HepG2 (cell line): ENCODE results near the gene XAF1. TPM values are rescaled to one million over a fixed set of nuclear protein-coding genes. Genes with fewer than 3 reads are reported as not detected.

Source experiments
- CENPT ChIP-seq: sonication (generic); formaldehyde crosslinking; IDR thresholded peaks from 2 replicates; pipeline ENCODE4 v1.8.0; 2022; ENCODE audit warnings: low read depth, mild to moderate bottlenecking, moderate library complexity, missing genetic modification reagents
- GFI1 ChIP-seq: sonication (generic); formaldehyde crosslinking; IDR thresholded peaks from 2 replicates; pipeline ENCODE4 v1.5.0; 2020; ENCODE audit warnings: missing genetic modification reagents, mild to moderate bottlenecking, borderline replicate concordance
- HOMEZ ChIP-seq: IDR thresholded peaks from 2 replicates; pipeline ENCODE4 v1.6.1; 2016; ENCODE audit warnings: low read depth
- MTF2 ChIP-seq: sonication (generic); formaldehyde crosslinking; IDR thresholded peaks from 2 replicates; pipeline ENCODE4 v1.5.0; 2020; ENCODE audit warnings: missing genetic modification reagents, borderline replicate concordance
- PATZ1 ChIP-seq: sonication (generic); formaldehyde crosslinking; IDR thresholded peaks from 2 replicates; pipeline ENCODE4 v1.4.0; 2020; ENCODE audit warnings: missing genetic modification reagents
- RORA ChIP-seq: sonication (generic); formaldehyde crosslinking; IDR thresholded peaks from 2 replicates; pipeline ENCODE4 v1.5.0; 2020; ENCODE audit warnings: mild to moderate bottlenecking, missing genetic modification reagents, moderate library complexity
- TCF7L2 ChIP-seq: IDR thresholded peaks from 2 replicates; pipeline ENCODE4 v1.6.1; 2011; ENCODE audit warnings: mild to moderate bottlenecking, low read depth, low read length, moderate library complexity
- ZBTB33 ChIP-seq: sonication (generic); formaldehyde crosslinking; IDR thresholded peaks from 2 replicates; pipeline ENCODE4 v1.4.0; 2020; ENCODE audit warnings: missing genetic modification reagents
- ZNF136 ChIP-seq: sonication (generic); formaldehyde crosslinking; IDR thresholded peaks from 2 replicates; pipeline ENCODE4 v1.8.1; 2022; ENCODE audit warnings: low read depth, mild to moderate bottlenecking, moderate library complexity, missing genetic modification reagents
- ZNF274 ChIP-seq: sonication (generic); formaldehyde crosslinking; IDR thresholded peaks from 2 replicates; pipeline ENCODE4 v1.5.1; 2020; ENCODE audit warnings: mild to moderate bottlenecking, missing genetic modification reagents
- ZNF329 ChIP-seq: sonication (generic); formaldehyde crosslinking; IDR thresholded peaks from 2 replicates; pipeline ENCODE4 v1.9.0; 2021; ENCODE audit warnings: low read depth, mild to moderate bottlenecking, missing genetic modification reagents
- ZNF468 ChIP-seq: sonication (generic); formaldehyde crosslinking; IDR thresholded peaks from 2 replicates; pipeline ENCODE4 v1.8.0; 2022; ENCODE audit warnings: mild to moderate bottlenecking, moderate library complexity, missing genetic modification reagents
- ZNF704 ChIP-seq: sonication (generic); formaldehyde crosslinking; IDR thresholded peaks from 2 replicates; pipeline ENCODE4 v1.8.1; 2023; ENCODE audit warnings: mild to moderate bottlenecking, inconsistent platforms, moderate library complexity, missing genetic modification reagents, borderline replicate concordance
- ZNF75D ChIP-seq: sonication (generic); formaldehyde crosslinking; IDR thresholded peaks from 2 replicates; pipeline ENCODE4 v1.8.1; 2023; ENCODE audit warnings: missing genetic modification reagents, mild to moderate bottlenecking, borderline replicate concordance
- ZNF878 ChIP-seq: sonication (generic); formaldehyde crosslinking; IDR thresholded peaks from 2 replicates; pipeline ENCODE4 v1.8.1; 2023; ENCODE audit warnings: mild to moderate bottlenecking, missing genetic modification reagents, moderate library complexity
- polyA plus RNA-seq, 8 experiments: library from polyadenylated mRNA; depleted of rRNA in 3 of 8; stranded (reverse) in 7 of 8; unstranded in 1 of 8; fragments of >200 nt; fragmentation: Illumina TruSeq in 4 of 8; extraction: Trizol in 4 of 8; gene quantifications; 2 replicates each; pipeline versions ENCODE4 v1.2.1 to v1.2.3, GENCODE V29; 2011 to 2016; ENCODE audit warnings: low read depth in 4 of 8, missing spikeins in 1 of 8, mixed read lengths in 1 of 8; ENCODE audit not compliant: insufficient read depth in 1 of 8
- total RNA-seq, 5 experiments: library from RNA; depleted of rRNA; stranded (reverse); fragments of >200 nt; fragmentation: Illumina TruSeq; extraction: Trizol; gene quantifications; 2 replicates each; pipeline ENCODE4 v1.2.3, GENCODE V29; 2016; ENCODE audit warnings: low read depth in 1 of 5
- TF ChIP-seq, protein P1 (sequence below): sonication (generic); formaldehyde crosslinking; IDR thresholded peaks from 2 replicates; pipeline ENCODE4 v1.8.0; 2022; ENCODE audit warnings: missing genetic modification reagents, mild to moderate bottlenecking, moderate library complexity, borderline replicate concordance
- TF ChIP-seq, protein P2 (sequence below): sonication (generic); formaldehyde crosslinking; IDR thresholded peaks from 2 replicates; pipeline ENCODE4 v1.4.0; 2020; ENCODE audit warnings: mild to moderate bottlenecking, missing genetic modification reagents
- TF ChIP-seq, protein P3 (sequence below): IDR thresholded peaks from 2 replicates; pipeline ENCODE4 v1.6.1; 2016; ENCODE audit warnings: low read depth, borderline replicate concordance

XAF1 gene
- total and polyA plus RNA-seq, 2 of the 13 experiments (the other 11 are each of a cell fraction or from before 2014, with no cell fraction given): 1.2 to 2.4 TPM

GRCh38 chr17:6787081-6787693, 31.3 kb downstream of the XAF1 start (continued):
- TF ChIP-seq CENPT (CRISPR knock-in tag) (no peak), MTF2 (no peak), TCF7L2 (no peak), ZNF329 (CRISPR knock-in tag) (no peak), HOMEZ (CRISPR knock-in tag) (no peak), ZNF136 (no peak), ZBTB33 (CRISPR knock-in tag) (no peak), ZNF704 (CRISPR knock-in tag) (no peak), ZNF878 (no peak), ZNF468 (CRISPR knock-in tag) (no peak), ZNF274 (CRISPR knock-in tag) (no peak), RORA (CRISPR knock-in tag) (no peak), ZNF75D (CRISPR knock-in tag) (no peak), PATZ1 (CRISPR knock-in tag) (no peak), GFI1 (CRISPR knock-in tag) (no peak)
- TF ChIP-seq, protein P1, sequence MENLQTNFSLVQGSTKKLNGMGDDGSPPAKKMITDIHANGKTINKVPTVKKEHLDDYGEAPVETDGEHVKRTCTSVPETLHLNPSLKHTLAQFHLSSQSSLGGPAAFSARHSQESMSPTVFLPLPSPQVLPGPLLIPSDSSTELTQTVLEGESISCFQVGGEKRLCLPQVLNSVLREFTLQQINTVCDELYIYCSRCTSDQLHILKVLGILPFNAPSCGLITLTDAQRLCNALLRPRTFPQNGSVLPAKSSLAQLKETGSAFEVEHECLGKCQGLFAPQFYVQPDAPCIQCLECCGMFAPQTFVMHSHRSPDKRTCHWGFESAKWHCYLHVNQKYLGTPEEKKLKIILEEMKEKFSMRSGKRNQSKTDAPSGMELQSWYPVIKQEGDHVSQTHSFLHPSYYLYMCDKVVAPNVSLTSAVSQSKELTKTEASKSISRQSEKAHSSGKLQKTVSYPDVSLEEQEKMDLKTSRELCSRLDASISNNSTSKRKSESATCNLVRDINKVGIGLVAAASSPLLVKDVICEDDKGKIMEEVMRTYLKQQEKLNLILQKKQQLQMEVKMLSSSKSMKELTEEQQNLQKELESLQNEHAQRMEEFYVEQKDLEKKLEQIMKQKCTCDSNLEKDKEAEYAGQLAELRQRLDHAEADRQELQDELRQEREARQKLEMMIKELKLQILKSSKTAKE (CRISPR knock-in tag): no peak
- TF ChIP-seq, protein P2, sequence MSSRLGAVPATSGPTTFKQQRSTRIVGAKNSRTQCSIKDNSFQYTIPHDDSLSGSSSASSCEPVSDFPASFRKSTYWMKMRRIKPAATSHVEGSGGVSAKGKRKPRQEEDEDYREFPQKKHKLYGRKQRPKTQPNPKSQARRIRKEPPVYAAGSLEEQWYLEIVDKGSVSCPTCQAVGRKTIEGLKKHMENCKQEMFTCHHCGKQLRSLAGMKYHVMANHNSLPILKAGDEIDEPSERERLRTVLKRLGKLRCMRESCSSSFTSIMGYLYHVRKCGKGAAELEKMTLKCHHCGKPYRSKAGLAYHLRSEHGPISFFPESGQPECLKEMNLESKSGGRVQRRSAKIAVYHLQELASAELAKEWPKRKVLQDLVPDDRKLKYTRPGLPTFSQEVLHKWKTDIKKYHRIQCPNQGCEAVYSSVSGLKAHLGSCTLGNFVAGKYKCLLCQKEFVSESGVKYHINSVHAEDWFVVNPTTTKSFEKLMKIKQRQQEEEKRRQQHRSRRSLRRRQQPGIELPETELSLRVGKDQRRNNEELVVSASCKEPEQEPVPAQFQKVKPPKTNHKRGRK: no peak
- TF ChIP-seq, protein P3, sequence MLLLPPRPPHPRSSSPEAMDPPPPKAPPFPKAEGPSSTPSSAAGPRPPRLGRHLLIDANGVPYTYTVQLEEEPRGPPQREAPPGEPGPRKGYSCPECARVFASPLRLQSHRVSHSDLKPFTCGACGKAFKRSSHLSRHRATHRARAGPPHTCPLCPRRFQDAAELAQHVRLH (CRISPR knock-in tag): no peak
